ENCODE measurements around the gene PXT1. TPM values are rescaled to one million over a fixed set of nuclear protein-coding genes. Genes with fewer than 3 reads are reported as not detected.

Gene PXT1
- total RNA-seq, 2 experiments from 2014 or later, result 0.22 to 0.37 TPM

DNA sequence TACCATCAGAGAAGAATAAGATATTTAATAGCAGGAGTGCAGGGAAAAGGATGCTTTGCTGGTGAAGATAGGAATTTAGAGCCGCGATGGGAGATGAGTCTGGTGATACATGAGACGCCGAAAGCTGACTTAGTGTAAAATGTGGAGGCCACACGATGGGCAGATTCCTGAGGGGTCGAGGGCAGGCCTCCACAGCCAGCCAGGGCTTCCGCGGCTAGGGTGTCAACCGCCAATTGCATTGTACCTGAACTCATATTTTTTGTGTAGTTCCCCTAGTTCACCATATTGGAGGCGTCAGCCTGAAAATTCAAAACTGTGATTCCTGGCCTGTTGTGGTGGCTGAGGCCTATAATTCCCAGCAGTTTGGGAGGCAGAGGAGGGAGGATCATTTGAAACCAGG lies 63.7 kb downstream of the PXT1 start:
- POLR2A ChIA-PET, result no interaction called here
- Mint-ChIP-seq H3K9me3 (no peaks in the 10 kb centered on the region), H3K27ac (peak overlapping the region; percentile 5), H3K36me3 (peaks cover 9% of the 10 kb centered on the region), H3K4me1 (no peaks in the 10 kb centered on the region), H3K27me3 (no peaks in the 10 kb centered on the region), H3K4me3 (no peak overlapping the region)
- ATAC-seq (ENCODE audit: low read depth) (no peak), DNase-seq (no peak)

DNA sequence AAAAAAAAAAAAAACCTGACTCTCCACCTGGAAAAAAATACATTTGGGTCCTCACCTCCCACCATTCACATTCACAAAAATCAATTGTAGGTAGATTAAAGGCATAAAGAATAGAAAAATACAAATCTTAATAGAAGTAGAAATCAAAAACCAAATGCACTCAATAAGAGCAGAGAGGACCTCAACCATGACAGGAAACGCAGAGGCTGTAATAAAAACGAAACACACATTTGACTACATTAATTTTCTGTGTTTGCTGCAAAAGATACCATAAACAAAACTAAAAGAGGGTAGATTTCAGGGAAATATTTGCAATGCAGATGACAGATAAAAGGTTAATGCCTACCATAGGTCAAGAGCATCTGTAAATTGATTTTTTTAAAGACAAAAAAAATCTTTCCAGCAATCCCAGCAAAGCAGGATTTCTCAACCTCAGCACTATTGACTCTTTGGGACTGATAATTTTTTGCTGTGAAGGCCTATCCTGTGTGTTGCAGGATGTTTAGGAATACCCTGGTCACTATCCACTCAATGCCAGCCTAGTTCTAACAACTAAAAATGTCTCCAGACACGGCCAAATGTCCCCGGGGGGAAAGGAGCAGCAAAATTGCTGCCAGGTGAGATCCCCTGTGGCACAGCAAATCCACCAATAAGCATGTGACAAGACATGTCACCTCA lies 64.3 kb downstream of the PXT1 start:
- no peaks in the 10 kb centered on the region for H3K9me3 Mint-ChIP-seq
- ATAC-seq (ENCODE audit: low read depth) (no peak), DNase-seq (no peak)
- H3K27ac Mint-ChIP-seq, result peak overlapping the region; percentile 5
- H3K36me3 Mint-ChIP-seq, result peaks cover 9% of the 10 kb centered on the region
- H3K27me3 Mint-ChIP-seq, result no peaks in the 10 kb centered on the region
- no peak overlapping the region for H3K4me3 Mint-ChIP-seq
- H3K4me1 Mint-ChIP-seq, result no peaks in the 10 kb centered on the region
- POLR2A ChIA-PET, result no interaction called here

DNA sequence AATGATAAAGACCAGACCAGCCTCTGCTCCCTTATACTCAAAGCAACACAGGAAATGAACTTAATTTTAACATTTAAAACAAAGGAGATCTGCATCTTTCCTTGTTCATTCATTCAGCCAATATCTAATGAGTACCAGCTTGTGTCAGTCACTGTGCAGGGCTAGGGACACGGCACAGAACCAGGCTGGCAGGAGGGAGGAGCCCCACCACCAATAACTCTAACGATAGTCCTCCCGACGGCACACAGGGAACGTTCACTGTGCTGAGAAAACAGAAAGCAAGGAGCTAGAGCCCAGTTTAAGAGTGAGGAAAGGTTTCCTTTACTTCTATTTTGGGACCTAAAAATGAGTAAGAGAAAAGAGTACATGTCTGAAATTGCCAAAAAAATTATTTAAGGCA lies 65.1 kb downstream of the PXT1 start:
- Mint-ChIP-seq H3K36me3 (peaks cover 5% of the 10 kb centered on the region), H3K27me3 (no peaks in the 10 kb centered on the region), H3K27ac (no peak overlapping the region), H3K9me3 (no peaks in the 10 kb centered on the region), H3K4me3 (no peak overlapping the region), H3K4me1 (no peaks in the 10 kb centered on the region)
- ATAC-seq (ENCODE audit: low read depth) (no peak), DNase-seq (no peak)
- POLR2A ChIA-PET, result no interaction called here

DNA sequence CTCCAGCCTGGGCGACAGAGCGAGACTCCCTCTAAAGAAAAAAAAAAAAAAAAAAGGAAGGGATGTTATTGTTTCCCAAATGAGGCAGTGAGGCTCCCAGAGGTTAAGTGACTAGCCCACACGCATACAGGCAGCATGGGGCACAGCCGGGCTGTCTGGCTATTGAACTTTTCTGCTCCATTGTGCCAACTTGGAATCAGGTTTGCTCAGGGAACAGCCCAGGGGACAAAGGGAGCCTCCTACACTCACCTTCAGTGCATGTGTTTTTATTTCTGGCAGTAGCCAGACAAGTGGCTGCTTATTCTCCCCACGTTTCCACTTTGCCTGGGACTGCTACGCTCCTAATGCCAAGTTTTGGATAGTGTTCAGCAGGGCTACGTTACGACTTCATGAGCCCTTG lies 65.9 kb downstream of the PXT1 start:
- no peak overlapping the region for H3K27ac Mint-ChIP-seq
- no peaks in the 10 kb centered on the region for H3K4me1 Mint-ChIP-seq
- no peak overlapping the region for H3K4me3 Mint-ChIP-seq
- no peak for DNase-seq
- POLR2A ChIA-PET, result interaction anchor here (0.7 kb wide), 1 partner anchor 203 kb away, joined by 6 read pairs; no protein-coding TSS in a partner anchor
- H3K36me3 Mint-ChIP-seq, result peaks cover 10% of the 10 kb centered on the region
- H3K9me3 Mint-ChIP-seq, result no peaks in the 10 kb centered on the region
- no peaks in the 10 kb centered on the region for H3K27me3 Mint-ChIP-seq
- no peak for ATAC-seq (ENCODE audit: low read depth)

DNA sequence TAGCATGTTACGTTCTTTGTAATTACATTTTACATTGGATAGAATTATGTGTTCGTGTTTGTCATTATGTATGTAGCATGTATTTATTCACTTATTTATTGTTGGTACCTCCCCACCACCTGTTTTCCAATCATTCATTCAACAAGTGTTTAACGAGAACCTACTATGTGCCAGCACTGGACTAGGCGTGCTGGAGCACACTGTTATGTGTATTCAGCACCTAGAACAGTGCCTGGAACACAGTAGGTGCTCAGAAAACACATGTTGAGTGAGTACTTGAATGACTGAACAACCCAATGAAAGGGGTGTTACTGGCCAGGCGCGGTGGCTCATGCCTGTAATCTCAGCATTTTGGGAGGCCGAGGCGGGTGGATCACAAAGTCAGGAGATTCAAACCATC lies 66.5 kb downstream of the PXT1 start:
- Mint-ChIP-seq H3K4me3 (no peak overlapping the region), H3K36me3 (peaks cover 11% of the 10 kb centered on the region), H3K27ac (no peak overlapping the region), H3K27me3 (no peaks in the 10 kb centered on the region), H3K4me1 (no peaks in the 10 kb centered on the region), H3K9me3 (no peaks in the 10 kb centered on the region)
- POLR2A ChIA-PET, result interaction anchor here (0.7 kb wide), 1 partner anchor 204 kb away, joined by 6 read pairs; no protein-coding TSS in a partner anchor
- DNase-seq, result no peak
- no peak for ATAC-seq (ENCODE audit: low read depth)

DNA sequence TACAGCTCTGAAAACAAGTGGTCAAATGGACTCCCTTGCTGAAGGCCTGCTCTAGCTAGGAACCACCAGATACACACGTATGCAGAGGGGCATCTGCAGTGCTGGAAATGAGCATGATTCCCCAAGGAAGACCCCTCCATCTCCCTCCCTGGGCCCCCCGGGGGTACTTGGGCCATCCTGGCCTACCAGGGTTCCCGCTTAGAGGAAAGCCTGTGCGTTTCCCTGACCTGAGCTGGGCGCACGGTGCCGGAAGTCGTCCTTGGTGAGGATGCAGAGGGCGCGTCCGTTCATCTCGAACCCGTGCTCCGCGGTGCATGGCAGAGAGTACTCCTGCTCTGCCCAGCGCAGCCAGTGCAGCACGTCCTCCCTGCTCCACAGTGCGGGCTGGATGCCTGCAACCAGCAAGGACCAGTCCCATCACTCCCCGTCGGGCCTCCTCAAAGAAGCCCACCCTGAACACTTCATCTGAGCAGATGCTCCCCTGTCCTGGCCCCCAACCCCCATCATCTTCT lies 67.0 kb downstream of the PXT1 start:
- Mint-ChIP-seq H3K9me3 (no peaks in the 10 kb centered on the region), H3K27ac (no peak overlapping the region), H3K4me3 (no peak overlapping the region), H3K36me3 (peaks cover 11% of the 10 kb centered on the region), H3K27me3 (no peaks in the 10 kb centered on the region), H3K4me1 (no peaks in the 10 kb centered on the region)
- ATAC-seq (ENCODE audit: low read depth) (no peak), DNase-seq (no peak)
- POLR2A ChIA-PET, result no interaction called here

DNA sequence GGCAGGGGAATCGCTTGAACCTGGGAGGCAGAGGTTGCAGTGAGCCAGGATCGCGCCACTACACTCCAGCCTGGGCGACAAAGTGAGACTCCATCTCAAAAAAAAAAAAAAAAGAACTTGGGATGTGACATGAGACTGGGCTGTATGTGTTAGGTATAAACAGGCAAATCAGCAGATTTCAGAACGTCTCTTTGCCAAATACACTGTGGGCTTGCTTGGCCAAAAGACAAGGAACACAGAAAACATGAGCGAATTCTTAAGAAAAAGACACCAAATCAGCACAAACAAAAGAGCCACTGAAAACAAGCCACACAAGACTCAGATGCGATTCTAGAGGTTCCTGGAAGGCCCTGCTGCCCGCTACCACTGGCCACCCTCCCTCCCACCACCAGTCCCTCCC lies 67.7 kb downstream of the PXT1 start:
- Mint-ChIP-seq H3K4me1 (no peaks in the 10 kb centered on the region), H3K4me3 (no peak overlapping the region), H3K9me3 (no peaks in the 10 kb centered on the region), H3K27ac (no peak overlapping the region), H3K36me3 (peaks cover 11% of the 10 kb centered on the region), H3K27me3 (no peaks in the 10 kb centered on the region)
- ATAC-seq (ENCODE audit: low read depth) (no peak), DNase-seq (no peak)
- POLR2A ChIA-PET, result no interaction called here

DNA sequence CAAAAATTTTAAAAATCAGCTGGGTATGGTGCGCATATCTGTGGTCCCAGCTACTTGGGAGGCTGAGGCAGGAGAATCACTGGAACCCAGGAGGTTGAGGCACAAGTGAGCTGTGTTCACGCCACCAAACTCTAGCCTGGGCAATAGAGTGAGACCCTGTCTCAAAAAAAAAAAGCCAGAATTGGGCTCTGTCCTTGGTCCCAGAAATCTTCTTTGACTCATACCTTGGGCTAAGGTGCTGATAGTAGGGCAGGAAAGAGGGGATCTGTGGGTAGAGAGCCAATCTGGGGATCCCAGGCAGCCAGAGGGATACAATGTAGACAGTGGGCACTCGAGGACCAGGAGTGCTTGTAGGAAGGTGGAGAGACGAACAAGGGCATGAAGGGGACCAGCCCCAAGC lies 68.5 kb downstream of the PXT1 start:
- ATAC-seq (ENCODE audit: low read depth), result no peak
- H3K36me3 Mint-ChIP-seq, result peaks cover 11% of the 10 kb centered on the region

DNA sequence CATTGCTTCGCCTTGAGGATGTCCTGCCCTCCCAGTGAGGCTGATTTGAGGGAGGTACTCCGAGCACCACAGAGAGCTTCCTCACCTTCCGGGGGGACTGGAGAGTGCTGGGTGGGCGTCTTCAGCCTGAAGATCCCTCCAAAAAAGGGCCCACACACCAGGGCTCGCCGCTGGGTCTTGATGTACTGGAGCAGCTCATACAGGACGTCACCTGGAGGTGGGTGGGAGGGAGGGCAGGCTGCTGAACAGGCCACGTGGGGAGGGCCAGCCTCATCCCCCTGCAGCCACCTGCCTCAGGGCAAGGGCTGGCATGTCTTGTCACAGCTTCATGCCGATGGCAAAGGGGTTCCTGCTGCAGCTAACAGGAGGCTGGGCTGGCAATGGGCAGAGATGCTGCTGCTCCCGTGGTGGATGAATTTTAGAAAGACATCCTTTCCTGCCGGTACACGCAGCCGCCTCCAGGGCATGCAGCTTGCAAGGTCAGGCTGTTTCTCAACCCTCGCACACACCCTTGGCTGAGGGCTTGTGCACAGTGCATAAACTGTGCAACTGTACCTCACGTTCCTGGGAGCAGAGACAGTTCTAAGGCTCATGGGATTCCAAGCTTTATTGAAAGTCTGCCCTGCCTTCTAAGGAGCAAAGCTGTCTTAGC lies 69.2 kb downstream of the PXT1 start:
- ATAC-seq (ENCODE audit: low read depth) (no peak), DNase-seq (no peak)
- H3K9me3 Mint-ChIP-seq, result no peaks in the 10 kb centered on the region
- POLR2A ChIA-PET, result interaction anchor here (0.9 kb wide), 1 partner anchor 13 kb away, joined by 3 read pairs; no protein-coding TSS in a partner anchor
- no peaks in the 10 kb centered on the region for H3K4me1 Mint-ChIP-seq
- peaks cover 14% of the 10 kb centered on the region for H3K36me3 Mint-ChIP-seq
- no peak overlapping the region for H3K4me3 Mint-ChIP-seq
- H3K27me3 Mint-ChIP-seq, result no peaks in the 10 kb centered on the region
- H3K27ac Mint-ChIP-seq, result no peak overlapping the region

More for the DNA sequence above, 68.5 kb downstream of the PXT1 start:
- no peaks in the 10 kb centered on the region for H3K27me3 Mint-ChIP-seq
- H3K27ac Mint-ChIP-seq, result no peak overlapping the region
- no peaks in the 10 kb centered on the region for H3K4me1 Mint-ChIP-seq
- no peaks in the 10 kb centered on the region for H3K9me3 Mint-ChIP-seq
- POLR2A ChIA-PET, result interaction anchor here (0.9 kb wide), 1 partner anchor 12 kb away, joined by 3 read pairs; no protein-coding TSS in a partner anchor
- DNase-seq, result no peak
- no peak overlapping the region for H3K4me3 Mint-ChIP-seq

DNA sequence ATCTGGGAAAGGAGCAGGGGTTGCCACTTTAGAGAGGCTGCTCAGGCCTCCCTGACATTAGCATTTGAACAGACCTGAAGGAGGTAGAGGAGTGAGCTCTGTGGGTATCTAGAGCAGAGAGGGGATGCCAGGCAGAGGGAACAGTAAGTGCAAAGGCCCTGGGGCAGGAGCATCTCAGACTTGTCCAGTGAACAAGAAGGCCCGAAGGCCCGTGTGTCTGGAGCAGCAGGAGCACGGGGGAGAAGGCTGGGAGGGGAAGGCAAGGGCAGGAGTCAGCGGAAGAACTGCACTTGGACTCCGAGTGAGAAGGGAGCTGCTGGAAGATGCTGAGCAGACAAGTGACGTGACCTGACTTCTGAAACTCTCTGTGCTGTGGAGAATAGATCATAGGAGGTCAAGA lies 70.6 kb downstream of the PXT1 start:
- Mint-ChIP-seq H3K27me3 (no peaks in the 10 kb centered on the region), H3K27ac (no peak overlapping the region), H3K4me3 (no peak overlapping the region), H3K9me3 (no peaks in the 10 kb centered on the region), H3K4me1 (peaks cover 1% of the 10 kb centered on the region), H3K36me3 (peaks cover 14% of the 10 kb centered on the region)
- POLR2A ChIA-PET, result no interaction called here
- no peak for ATAC-seq (ENCODE audit: low read depth)
- DNase-seq, result no peak

DNA sequence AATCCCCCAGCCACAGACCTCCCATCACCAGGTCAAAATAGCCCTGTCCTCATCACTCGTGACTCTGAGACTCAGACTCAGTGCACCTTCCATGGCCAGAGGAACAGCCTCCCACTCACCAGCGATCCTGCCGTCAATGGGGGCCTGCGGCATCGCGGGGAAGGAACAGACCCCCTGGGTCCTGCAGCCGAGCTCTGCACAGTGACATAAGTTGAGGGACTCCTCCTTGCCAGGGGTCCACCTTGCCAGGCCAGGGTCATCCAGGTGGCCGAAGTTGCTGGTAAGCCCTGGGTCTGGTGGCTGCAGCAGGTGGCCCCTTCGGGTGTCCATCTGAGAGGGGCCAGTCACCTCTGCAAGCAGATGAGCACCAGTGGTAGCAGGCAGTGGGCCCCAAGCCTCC lies 71.4 kb downstream of the PXT1 start:
- POLR2A ChIA-PET, result interaction anchor here (0.7 kb wide), 1 partner anchor 9 kb away, joined by 3 read pairs; no protein-coding TSS in a partner anchor
- Mint-ChIP-seq H3K4me3 (no peak overlapping the region), H3K27ac (no peak overlapping the region), H3K9me3 (no peaks in the 10 kb centered on the region), H3K36me3 (peaks cover 13% of the 10 kb centered on the region), H3K4me1 (peaks cover 1% of the 10 kb centered on the region), H3K27me3 (no peaks in the 10 kb centered on the region)
- ATAC-seq (ENCODE audit: low read depth) (no peak), DNase-seq (no peak)

DNA sequence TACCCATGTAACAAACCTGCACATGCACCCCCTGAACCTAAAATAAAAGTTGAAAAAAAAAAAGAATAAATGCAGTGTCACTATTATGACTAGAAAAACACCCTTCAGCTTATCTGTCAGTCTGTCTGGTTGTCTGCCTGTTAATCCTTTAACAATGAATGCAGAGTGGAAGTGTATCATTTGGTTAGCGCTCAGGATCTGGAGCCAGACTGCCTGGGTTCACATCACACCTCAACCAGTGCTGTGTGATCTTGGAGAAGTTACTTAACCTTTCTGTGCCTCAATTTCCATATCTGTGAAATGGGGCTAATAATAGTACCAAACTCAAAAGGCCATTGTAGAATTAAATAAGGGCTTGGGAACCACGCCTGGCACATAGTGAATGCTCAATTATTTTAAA lies 72.0 kb downstream of the PXT1 start:
- Mint-ChIP-seq H3K4me1 (peaks cover 1% of the 10 kb centered on the region), H3K27me3 (no peaks in the 10 kb centered on the region), H3K4me3 (no peak overlapping the region), H3K9me3 (no peaks in the 10 kb centered on the region), H3K27ac (no peak overlapping the region), H3K36me3 (peaks cover 9% of the 10 kb centered on the region)
- ATAC-seq (ENCODE audit: low read depth) (no peak), DNase-seq (no peak)
- POLR2A ChIA-PET, result interaction anchor here (0.7 kb wide), 1 partner anchor 9 kb away, joined by 3 read pairs; no protein-coding TSS in a partner anchor

DNA sequence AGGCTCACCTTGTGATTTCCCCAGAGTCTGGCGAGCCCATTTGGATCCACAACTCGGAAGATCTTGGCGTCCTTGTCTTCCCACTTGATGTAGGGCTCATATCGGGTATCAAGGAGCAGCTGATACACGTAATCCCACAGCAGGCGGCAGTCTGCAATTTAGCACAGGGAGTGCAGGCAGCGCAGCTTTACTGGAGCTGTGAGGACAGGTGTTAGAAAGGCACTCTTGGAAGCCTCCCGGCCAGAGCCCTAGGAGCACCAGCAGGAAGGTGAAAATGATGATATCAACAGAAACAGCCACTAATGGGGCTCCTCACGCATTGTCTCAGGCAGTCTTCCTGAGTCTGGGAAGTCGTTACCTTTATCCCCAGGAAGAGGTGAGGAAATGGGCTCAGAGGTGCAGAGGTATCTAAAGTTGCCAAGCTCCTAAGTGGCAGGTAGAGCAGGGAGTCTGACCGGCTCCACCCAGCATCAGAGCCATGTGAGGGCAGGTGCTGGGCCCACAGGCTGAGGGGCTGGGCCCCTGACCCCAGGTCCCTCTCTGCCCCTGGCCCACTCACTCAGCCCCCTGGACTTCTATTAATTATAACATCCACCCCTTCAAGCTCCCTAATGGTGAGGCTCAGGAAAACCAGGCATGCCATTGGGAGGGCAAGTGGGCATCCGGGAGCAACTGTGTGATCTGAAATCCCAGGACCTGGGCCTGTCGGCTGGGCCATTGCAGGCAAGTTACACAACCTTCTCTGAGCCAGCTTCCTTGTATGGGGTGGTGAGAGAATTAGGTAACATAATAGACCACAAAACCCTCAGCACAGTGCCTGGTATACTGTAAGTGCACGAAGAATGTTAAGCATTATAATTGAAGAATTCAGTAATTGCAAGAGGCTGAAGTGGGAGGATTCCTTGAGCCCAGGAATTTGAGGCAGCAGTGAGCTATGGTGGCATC lies 73.5 kb downstream of the PXT1 start:
- Mint-ChIP-seq H3K4me1 (peaks cover 1% of the 10 kb centered on the region), H3K36me3 (peaks cover 9% of the 10 kb centered on the region), H3K27me3 (no peaks in the 10 kb centered on the region), H3K27ac (no peak overlapping the region), H3K9me3 (no peaks in the 10 kb centered on the region), H3K4me3 (no peak overlapping the region)
- ATAC-seq (ENCODE audit: low read depth), result no peak
- POLR2A ChIA-PET, result no interaction called here
- no peak for DNase-seq
